Kidney capillary endothelial cell (primary cell): ENCODE measurements around the gene TMEM131.
"Not testable (repeated sequence)": the region's sequence is repeated elsewhere in the genome, so short reads cannot be mapped to it uniquely, and the experiment has no call there.

Experiments
- DNase-seq: peaks from one replicate; pipeline ENCODE4 v3.0.0-alpha.2; 2018; ENCODE audit warnings: low spot score

TMEM131 gene, protein sequence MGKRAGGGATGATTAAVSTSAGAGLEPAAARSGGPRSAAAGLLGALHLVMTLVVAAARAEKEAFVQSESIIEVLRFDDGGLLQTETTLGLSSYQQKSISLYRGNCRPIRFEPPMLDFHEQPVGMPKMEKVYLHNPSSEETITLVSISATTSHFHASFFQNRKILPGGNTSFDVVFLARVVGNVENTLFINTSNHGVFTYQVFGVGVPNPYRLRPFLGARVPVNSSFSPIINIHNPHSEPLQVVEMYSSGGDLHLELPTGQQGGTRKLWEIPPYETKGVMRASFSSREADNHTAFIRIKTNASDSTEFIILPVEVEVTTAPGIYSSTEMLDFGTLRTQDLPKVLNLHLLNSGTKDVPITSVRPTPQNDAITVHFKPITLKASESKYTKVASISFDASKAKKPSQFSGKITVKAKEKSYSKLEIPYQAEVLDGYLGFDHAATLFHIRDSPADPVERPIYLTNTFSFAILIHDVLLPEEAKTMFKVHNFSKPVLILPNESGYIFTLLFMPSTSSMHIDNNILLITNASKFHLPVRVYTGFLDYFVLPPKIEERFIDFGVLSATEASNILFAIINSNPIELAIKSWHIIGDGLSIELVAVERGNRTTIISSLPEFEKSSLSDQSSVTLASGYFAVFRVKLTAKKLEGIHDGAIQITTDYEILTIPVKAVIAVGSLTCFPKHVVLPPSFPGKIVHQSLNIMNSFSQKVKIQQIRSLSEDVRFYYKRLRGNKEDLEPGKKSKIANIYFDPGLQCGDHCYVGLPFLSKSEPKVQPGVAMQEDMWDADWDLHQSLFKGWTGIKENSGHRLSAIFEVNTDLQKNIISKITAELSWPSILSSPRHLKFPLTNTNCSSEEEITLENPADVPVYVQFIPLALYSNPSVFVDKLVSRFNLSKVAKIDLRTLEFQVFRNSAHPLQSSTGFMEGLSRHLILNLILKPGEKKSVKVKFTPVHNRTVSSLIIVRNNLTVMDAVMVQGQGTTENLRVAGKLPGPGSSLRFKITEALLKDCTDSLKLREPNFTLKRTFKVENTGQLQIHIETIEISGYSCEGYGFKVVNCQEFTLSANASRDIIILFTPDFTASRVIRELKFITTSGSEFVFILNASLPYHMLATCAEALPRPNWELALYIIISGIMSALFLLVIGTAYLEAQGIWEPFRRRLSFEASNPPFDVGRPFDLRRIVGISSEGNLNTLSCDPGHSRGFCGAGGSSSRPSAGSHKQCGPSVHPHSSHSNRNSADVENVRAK (N-terminal part only)

DNA sequence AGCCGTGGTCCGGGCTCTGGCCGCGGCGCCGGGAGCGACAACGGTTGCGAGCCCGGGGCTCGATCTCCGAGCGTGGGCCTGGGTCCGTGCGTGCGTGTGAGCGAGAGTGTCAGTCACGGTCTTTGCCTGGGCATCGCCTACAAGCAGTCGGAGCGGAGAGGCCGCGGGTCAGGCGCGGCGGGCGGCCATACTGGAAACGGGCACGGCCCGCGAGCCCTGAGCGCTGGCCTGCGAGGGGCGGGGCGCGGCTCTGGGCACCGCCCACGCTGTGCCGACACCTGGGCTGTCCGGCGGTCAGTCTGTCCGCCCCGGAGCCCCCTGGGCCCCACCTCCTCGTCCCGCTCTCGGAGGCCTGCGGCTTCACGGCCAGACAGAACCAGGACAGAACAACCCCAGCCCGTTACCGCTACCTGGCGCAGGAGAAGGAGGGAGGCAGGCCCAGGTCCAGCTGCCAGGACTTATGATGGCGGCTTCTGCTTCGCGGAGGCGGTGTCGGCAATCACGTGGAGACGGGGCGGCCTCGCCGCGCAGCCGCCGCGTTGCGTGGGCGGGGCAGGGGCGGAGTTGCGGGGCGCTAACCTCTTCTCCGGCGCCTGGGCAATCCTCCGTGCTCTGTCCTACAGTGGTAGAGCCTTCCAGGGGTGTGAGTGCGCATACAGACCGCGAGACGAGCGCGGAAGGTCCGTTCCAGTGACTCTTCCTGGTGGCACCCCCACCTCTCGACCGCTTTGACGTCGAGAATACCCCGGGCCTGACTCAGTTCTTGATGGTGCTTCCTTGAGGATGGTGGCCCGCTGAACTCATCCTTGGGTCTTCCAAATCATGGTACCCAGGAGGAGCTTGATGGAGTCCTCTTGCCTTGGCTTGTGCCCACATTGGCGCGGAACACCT is at the start of gene TMEM131:
TMEM131 (minus strand) TSS at position 215 of the 891 bp plus-strand sequence. CDS start 286 bp downstream, outside the sequence.
- DNase-seq, result peak; percentile 93

DNA sequence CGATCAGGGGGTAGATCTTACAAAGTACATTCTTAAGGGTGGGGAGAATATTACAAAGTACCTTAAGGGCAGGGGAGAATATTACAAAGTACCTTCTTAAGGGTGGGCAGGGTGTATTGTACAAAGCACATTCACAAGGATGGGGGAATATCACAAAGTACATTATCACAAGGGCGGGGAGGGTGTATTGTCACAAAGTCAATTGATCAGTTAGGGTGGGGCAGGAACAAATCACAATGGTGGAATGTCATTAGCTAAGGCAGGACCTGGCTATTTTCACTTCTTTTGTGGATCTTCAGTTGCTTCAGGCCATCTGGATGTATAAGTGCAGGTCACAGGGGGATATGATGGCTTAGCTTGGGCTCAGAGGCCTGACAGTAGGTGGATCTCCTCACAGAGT is 49.0 kb upstream of the TMEM131 start:
- DNase-seq, result not testable (repeated sequence)

DNA sequence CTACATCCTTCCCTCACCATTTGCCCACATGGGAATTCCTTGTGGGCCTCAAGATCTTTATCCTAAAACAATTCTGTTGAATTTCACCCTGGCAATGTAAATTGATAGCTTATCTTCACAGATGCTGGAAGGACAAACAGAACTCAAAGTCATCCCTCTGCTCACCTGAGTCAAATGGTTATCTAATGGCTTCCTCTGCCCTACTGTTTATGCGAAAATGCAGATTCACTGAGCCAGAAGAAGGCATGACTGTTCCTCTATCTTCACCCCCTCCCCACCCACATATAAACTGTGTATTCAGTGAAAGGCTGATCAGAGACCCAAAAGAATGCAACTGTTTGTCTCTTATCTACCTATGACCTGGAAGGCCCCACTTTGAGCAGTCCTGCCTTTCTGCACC is 47.4 kb upstream of the TMEM131 start:
- no peak for DNase-seq

DNA sequence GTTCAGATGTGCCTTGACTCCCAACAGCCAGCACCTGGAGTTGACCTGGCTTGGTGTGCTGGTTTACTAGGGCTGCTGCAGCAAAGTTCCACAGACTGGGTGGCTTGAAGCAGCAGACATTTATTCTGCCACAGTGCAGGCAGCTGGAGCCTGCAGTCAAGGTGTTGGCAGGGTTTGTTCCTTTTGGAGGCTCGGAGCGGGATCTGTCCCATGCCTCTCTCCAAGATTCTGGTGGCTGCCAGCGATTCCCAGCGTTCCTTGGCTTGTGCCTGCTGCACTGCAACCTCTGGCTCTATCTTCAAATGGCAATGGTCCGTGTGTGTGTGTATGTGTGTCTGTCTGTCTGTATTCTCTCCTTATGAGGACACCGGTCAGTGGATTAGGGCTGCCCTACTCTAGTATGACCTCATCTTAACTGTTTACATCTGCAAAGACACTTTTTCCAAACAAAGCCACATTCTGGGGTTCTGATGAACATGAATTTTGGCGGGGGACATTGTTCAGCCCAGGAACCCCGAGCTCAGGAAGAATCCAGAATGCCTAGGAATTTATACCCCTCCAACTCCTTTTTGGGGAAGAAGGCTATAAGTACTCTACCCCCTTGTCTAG is 44.7 kb upstream of the TMEM131 start:
- no peak for DNase-seq

DNA sequence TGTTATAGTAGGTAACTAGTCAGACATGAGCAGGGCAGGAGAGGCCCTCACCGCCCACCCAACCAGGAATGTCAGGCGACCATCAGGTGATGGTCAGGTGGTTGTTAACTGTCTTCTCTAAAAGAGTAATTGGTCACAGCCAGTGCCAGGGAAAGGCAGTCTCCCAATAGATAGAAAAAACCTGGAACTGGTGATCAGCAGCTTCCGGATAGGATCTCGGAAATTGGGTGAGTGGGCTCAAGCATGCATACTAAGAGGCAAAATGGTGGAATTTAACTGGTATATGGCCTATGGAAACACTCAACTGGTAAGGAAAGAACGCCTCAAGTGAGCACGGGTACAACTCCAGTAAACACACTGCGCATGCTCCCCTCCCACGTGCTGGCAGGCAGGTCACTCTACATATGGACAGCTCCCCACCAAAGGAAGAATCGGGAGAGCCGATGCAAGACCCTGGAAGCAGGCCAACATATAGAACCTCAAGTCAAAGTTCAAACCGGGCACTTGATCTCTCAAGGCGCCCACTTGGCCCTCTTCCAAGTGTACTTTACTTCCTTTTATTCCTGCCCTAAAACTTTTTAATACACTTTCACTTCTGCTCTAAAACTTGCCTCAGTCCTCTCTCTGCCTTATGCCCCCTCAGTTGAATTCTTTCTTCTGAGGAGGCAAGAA is 43.5 kb upstream of the TMEM131 start:
- no peak for DNase-seq

DNA sequence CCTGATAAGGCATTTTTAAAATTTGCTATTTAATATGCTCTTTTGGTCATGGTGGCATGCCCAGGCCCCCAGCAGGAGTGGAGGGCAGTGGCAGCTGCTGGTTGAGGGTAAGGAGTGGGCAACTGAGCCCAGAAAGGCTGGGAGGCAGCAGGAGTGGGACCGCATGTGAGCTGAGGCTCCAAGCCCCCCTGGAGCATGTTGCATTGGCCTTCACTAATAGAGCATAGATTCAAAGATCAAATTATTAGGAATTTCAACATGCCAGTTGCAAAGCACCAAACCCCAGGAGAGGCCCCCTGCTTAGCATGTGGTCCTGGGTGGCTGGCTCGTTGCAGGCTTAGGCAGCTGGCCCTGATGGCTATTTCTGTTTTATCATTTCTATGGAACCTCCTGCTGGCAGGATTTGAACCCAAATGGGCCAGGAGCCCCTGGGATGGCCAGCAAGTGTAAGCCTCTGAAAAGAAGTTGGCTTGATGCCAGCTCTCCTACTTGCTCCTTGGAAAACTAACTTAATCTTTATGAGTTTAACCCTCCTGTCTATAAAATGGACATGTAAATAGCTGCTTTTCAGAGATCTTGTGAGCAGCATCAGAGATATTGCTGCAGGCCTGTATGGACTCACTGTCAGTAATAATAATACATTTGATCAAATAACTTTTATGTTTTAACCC is 42.1 kb upstream of the TMEM131 start:
- no peak for DNase-seq

DNA sequence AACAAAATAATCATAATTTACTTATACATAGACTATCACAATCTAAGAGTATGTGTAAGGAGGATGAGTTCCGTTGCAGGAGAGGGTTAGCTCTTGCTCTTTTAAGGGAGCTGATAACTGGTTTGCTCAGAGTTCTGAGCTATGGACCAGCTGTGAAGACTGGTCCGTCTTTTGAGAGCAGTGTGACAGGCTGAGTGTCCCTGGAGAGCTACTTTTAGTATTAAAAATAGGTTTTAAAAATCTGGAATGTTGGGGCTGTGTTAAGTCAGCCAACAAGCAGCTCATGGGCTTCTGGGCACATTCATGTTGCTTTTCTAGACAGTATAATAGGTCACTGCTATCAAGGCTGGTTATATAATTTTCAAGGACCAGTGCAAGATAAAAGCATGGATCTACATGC is 41.5 kb upstream of the TMEM131 start:
- DNase-seq, result no peak

DNA sequence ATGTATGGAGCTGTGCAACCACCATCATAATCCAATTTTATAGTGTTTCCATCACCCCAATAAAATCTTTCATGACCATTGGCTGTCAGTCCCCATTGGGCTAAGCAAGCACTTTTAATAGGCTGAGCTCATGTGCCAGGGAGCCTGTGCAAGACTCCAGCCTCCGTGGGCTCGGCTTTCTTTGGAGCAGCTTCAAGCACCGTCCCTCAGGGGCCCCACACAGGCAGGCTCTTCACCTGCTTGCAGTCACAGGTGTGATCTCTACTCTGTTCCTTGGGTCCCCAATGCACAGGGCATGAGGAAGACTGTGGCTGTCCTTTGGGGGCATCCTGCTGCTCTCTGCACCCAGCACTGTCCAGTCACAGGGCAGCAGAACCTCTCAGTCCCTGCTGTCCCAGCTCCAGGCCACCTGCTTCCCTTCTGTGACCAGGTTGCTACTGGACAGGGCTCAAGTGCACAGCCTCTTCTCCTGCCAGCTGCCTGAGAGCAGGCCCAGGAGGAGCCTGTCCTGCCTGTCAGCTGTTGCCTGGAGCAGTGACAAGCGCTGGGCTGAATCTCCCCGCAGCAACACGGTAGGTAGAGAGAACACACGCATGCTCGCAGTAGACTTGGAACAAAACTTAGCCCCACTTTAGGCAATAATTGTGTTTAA is 40.7 kb upstream of the TMEM131 start:
- no peak for DNase-seq

DNA sequence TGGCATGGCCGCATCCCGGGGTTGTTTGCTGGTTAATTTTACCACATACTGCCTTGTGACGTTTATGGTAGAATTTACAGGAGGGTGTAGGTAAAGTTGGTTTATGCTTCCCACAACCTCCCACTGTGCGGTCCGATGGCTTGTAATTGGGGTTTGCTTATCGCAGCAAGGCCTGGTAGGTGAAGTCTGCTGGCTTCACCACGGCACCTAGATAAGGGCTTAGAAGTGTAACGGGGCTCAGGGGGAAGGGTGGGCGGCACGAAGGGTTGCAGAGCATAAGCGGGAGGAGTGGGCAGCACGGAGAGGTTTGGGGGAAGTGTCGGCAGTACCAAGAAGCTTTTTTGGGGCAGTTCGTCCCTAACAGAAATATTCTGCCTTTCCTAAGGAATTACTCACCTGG is 39.0 kb upstream of the TMEM131 start:
- no peak for DNase-seq

DNA sequence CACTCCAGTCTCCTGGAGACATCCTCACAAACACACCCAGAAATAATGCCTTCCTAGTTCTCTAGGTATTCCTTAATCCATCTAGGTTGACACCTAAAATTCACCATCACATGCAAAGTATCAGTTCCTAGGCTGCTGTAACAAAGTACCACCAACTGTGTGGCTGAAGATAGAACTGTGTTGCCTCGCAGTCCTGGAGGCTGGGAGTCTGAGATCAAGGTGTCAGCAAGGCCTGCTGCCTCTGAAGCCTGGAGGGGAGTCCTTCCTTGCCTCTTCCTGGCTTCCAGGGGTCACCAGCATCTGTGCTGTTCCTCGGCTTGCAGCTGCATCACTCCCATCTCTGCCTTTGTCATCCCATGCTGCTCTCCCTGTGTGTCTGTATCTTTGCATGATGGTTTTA is 36.3 kb upstream of the TMEM131 start:
- no peak for DNase-seq

DNA sequence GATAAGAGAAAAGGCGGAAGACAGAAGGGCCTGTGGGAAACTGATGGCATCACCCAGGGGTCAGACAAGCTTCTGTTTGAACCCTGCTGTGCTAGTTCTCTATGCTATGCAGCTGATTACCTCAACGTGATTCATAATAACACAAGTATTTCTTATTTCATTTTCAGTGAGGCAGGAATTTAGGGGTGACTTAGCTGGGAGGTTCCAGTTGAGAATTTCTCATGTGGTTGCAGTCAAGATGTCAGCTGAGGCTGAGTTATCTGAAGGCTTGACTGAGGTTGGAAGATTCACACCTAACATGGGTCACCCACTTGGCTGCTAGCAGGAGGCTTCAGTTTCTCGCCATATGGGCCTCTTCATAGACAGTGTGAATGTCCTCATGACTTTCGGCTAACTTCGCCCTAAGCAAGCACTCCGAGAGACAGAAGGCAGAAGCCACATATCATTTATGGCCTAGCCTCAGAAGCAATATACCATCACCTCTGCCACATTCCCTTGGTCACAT is 34.0 kb upstream of the TMEM131 start:
- no peak for DNase-seq

DNA sequence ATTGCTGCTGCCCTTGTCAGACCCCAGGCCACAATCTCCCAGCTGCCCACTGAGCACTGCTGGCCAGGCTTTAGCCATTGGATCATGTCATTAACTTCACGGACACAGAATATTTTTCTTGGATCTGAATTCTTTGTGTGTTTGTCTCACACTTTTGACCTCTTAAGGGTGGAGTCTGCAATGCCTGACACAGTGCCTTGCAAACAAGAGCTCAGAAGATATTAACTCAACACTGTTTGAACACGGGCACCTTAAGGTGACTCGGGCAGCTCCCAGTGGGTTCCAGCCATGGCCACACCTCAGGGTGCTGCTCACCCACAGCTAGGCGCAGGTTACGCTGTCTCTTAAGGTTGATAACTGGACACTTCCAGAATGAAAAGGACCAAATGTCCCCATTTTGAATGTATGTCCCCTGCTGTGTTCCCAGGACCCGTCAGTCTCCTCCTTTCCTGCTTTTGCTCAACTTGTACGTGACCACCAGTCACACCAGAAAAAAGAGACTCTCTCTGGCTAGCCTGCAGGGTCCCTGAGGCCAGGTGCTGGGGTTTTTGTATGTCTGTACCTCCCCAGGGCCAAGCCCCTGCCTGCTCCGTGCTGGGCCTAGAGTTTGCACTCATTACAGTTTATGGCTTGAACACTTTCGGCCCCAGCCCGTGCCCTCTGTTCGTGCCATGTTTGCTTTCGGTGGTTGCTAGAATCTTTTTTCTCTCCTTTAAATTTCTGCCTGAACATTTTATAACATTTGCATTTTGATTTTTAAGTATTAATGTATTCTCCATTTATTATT is 33.4 kb upstream of the TMEM131 start:
- no peak for DNase-seq

DNA sequence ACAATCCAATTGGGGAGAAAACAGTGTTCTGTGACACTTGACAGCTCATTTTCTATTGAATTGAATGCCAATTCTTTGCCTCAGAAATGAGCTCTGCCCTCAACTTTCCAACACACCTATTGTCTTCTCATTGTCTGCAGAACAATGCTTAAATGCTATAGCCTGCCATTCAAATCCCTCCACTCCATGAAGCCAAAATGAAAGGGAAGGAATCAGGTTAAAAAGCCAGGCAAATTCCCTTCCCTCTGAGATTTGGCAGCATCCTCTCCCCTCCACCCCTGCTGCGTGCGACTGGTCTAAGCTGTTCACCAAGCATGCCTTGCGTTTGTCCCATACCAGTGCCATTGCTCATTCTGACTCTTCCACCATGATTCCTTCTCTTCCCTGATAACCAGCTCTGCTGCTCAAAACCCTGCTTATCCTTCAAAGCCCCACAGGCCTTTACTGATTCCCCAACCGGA is 32.4 kb upstream of the TMEM131 start:
- DNase-seq, result no peak

DNA sequence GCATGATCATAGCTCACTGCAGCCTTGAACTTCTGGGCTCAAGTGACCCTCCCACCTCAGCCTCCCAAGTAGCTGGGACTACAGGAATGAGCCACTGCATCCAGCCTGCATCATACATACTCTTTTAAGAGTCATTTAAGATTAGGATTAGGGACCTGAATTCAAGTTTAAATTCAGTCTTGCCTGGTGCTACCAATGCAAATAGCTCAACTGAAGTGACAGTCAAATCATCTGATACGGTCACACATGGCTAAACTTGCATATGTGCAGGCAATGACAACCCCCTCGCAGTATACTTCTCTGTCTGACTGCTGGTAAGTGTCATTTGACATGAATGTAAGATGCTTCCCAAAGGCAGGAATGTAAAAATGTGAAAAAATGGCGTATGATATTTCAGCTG is 31.8 kb upstream of the TMEM131 start:
- no peak for DNase-seq

DNA sequence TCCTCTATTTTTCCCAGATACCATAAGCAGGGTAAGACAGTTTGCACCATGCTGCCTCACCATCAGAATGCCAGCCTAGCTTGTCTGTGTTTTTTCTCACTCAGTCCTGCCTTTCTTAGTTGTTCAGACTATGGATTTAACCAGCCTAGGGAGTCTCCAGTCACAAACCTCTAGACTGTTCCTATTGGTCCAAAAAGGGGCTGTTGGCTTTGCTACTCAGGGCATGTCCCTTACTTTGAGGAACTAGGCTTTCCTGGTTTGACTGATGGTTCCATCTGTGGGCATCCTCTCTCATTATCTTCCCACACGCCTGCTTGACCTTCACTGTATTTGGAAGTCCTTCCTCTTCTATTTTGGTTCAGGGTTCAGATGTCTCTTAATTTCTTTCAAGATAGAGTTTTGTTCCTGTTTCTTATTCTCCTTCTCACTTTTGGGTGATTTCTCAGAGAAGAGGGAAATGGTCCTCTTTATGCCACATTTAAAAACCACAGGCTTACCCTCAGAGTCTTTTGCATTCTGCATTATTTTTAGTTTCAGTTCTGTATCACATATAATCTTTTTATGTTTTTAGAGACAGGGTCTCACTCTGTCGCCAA is 31.3 kb upstream of the TMEM131 start:
- DNase-seq, result no peak

DNA sequence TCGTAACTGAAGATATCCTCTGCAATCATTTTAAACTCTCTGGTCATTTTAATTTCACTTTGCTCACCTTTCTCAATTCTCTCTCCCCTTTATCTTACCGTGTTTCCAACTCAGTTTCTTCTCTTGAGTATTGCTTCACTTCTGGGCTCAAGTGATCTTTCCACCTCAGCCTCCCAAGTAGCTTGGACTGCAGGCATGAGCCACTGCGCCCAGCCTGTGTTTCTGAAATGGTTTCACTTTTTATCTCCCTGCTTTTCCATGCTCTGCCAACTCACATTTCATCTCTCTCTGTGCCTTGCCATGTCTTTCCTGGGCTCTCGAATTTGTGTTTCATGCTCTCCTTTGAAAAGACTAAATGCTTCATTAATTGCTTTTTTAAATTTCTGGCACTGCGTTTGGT is 30.5 kb upstream of the TMEM131 start:
- no peak for DNase-seq

DNA sequence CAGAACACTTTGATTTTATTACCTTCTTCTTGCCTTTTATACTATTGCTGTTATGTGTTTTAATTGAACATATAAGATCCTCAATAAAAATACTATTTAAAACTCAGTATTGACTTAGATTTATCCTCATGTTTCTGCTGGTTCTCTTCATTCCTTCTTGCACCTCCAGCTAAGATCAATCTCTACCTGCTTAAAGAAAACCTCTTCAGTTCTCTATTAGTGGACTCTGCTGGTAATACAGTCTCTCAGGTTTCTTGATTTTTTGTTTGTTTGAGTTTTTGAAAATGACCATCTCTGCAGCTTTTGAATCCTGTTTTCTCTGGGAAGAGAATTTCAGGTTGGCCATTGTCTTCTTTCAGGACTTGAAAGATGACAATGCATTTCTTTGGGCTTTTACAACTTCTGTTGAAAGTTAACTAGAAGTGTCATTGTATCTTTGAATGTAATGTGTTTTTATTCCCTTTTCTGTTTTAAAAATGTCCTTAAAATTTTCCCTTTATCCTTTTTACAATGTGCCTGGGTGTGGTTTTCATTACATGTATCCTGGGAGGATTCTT is 29.8 kb upstream of the TMEM131 start:
- DNase-seq, result no peak
